C4-2B (cell line): Measurements from ENCODE around the gene CDC14A.

Source experiments
- ZFX ChIP-seq: fragments of 450-650 bp; IDR thresholded peaks from 2 replicates; pipeline ENCODE4 v1.6.1; 2017
- TF ChIP-seq, protein P1 (sequence below): fragments of 450-650 bp; conservative IDR thresholded peaks from 2 replicates; pipeline ENCODE4 v1.5.1; 2017; ENCODE audit warnings: mild to moderate bottlenecking

DNA sequence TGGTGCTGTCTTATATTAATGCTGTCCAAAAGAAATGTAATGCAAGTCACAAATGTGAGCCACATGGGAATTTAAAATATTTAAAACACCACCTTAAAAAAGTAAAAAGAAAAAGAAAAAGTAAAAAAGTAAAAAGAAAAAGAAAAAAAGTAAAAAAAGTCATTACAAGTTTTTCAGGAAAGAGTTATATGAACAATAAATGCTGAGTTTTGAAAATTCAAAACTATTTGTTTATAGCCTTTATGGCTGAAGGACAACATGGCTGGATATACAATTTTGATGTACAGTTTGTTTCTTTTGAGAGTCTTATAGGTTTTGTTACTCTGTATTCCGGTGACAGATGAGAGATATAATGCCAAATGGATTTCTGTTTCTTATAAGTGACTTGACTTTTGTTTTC lies 214.8 kb downstream of the CDC14A start:
- TF ChIP-seq, protein P1, sequence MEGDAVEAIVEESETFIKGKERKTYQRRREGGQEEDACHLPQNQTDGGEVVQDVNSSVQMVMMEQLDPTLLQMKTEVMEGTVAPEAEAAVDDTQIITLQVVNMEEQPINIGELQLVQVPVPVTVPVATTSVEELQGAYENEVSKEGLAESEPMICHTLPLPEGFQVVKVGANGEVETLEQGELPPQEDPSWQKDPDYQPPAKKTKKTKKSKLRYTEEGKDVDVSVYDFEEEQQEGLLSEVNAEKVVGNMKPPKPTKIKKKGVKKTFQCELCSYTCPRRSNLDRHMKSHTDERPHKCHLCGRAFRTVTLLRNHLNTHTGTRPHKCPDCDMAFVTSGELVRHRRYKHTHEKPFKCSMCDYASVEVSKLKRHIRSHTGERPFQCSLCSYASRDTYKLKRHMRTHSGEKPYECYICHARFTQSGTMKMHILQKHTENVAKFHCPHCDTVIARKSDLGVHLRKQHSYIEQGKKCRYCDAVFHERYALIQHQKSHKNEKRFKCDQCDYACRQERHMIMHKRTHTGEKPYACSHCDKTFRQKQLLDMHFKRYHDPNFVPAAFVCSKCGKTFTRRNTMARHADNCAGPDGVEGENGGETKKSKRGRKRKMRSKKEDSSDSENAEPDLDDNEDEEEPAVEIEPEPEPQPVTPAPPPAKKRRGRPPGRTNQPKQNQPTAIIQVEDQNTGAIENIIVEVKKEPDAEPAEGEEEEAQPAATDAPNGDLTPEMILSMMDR = no peak
- no peak for TF ChIP-seq ZFX
